ENCODE data around the gene KCP. TPM values are rescaled to one million over a fixed set of nuclear protein-coding genes. Genes with fewer than 3 reads are reported as not detected.

The KCP gene
- polyA plus RNA-seq, 1 donor from 2014 or later: 0.31 TPM

- Histone ChIP-seq H3F3A (ENCODE audit: insufficient read depth, low read length, poor library complexity, severe bottlenecking) (no peaks in the 10 kb centered on the region), H3K79me2 (replicated peaks; ENCODE audit: insufficient read depth, low read length) (no peaks in the 10 kb centered on the region), H3K9me2 (ENCODE audit: insufficient read depth, low read length) (no peaks in the 10 kb centered on the region), H3K27ac (ENCODE audit: low read length) (no peak overlapping the region), H4K20me1 (ENCODE audit: insufficient read depth) (no peaks in the 10 kb centered on the region), H3K4me2 (ENCODE audit: low read length) (no peak overlapping the region), H3K27me3 (ENCODE audit: insufficient read depth, low read depth, low read length) (no peaks in the 10 kb centered on the region), H3K36me3 (ENCODE audit: insufficient read depth, low read length) (no peaks in the 10 kb centered on the region), H2AFZ (ENCODE audit: low read depth, low read length) (no peak overlapping the region), H3K4me3 (ENCODE audit: low read length) (no peak overlapping the region), H3K9ac (ENCODE audit: low read length) (no peak overlapping the region), H3K9me3 (ENCODE audit: low read length) (no peaks in the 10 kb centered on the region)
- no peak for TF ChIP-seq EZH2 (IDR thresholded peaks at IDR 0.05; ENCODE audit: borderline replicate concordance, insufficient read depth, low read length, poor library complexity, severe bottlenecking)
- TF ChIP-seq TAF1 (IDR thresholded peaks at IDR 0.05; ENCODE audit: low read depth): no peak
- no peak for TF ChIP-seq MXI1 (conservative IDR thresholded peaks at IDR 0.05; ENCODE audit: poor library complexity, severe bottlenecking)
- TF ChIP-seq POLR2AphosphoS5 (IDR thresholded peaks at IDR 0.05): no peak
- no peak for TF ChIP-seq EP300 (conservative IDR thresholded peaks at IDR 0.05; ENCODE audit: poor library complexity, severe bottlenecking)
- TF ChIP-seq REST (IDR thresholded peaks at IDR 0.05; ENCODE audit: borderline replicate concordance): no peak
- no peak for TF ChIP-seq SMC3 (conservative IDR thresholded peaks at IDR 0.05; ENCODE audit: poor library complexity)
- no peak for TF ChIP-seq RAD21 (conservative IDR thresholded peaks at IDR 0.05)
- no peak for TF ChIP-seq CTCF (IDR thresholded peaks at IDR 0.05; ENCODE audit: poor library complexity, severe bottlenecking)
Measured at GRCh38 chr7:128902761-128903585, 7.5 kb downstream of the KCP start.

- H2AFZ ChIP-seq (ENCODE audit: low read depth, low read length): no peak overlapping the region
- H3K9me2 ChIP-seq (ENCODE audit: insufficient read depth, low read length): no peaks in the 10 kb centered on the region
- H3K79me2 ChIP-seq (replicated peaks; ENCODE audit: insufficient read depth, low read length): no peaks in the 10 kb centered on the region
- H3K4me2 ChIP-seq (ENCODE audit: low read length): no peak overlapping the region
- no peaks in the 10 kb centered on the region for H3F3A ChIP-seq (ENCODE audit: insufficient read depth, low read length, poor library complexity, severe bottlenecking)
- no peaks in the 10 kb centered on the region for H4K20me1 ChIP-seq (ENCODE audit: insufficient read depth)
- H3K27ac ChIP-seq (ENCODE audit: low read length): no peak overlapping the region
- H3K36me3 ChIP-seq (ENCODE audit: insufficient read depth, low read length): no peaks in the 10 kb centered on the region
- no peaks in the 10 kb centered on the region for H3K27me3 ChIP-seq (ENCODE audit: insufficient read depth, low read depth, low read length)
- H3K4me3 ChIP-seq (ENCODE audit: low read length): no peak overlapping the region
- no peak overlapping the region for H3K9ac ChIP-seq (ENCODE audit: low read length)
- no peak for TF ChIP-seq EP300 (conservative IDR thresholded peaks at IDR 0.05; ENCODE audit: poor library complexity, severe bottlenecking)
- no peak for TF ChIP-seq REST (IDR thresholded peaks at IDR 0.05; ENCODE audit: borderline replicate concordance)
- no peak for TF ChIP-seq MXI1 (conservative IDR thresholded peaks at IDR 0.05; ENCODE audit: poor library complexity, severe bottlenecking)
- no peak for TF ChIP-seq POLR2AphosphoS5 (IDR thresholded peaks at IDR 0.05)
- no peak for TF ChIP-seq TAF1 (IDR thresholded peaks at IDR 0.05; ENCODE audit: low read depth)
- no peak for TF ChIP-seq EZH2 (IDR thresholded peaks at IDR 0.05; ENCODE audit: borderline replicate concordance, insufficient read depth, low read length, poor library complexity, severe bottlenecking)
- TF ChIP-seq CTCF (IDR thresholded peaks at IDR 0.05; ENCODE audit: poor library complexity, severe bottlenecking): no peak
- TF ChIP-seq RAD21 (conservative IDR thresholded peaks at IDR 0.05): no peak
- TF ChIP-seq SMC3 (conservative IDR thresholded peaks at IDR 0.05; ENCODE audit: poor library complexity): no peak
- no peaks in the 10 kb centered on the region for H3K9me3 ChIP-seq (ENCODE audit: low read length)
Measured at GRCh38 chr7:128900237-128900636, 10.3 kb downstream of the KCP start.
